GM20431 (cell line): ENCODE data around the gene NETO2.
"Not testable (repeated sequence)": the region's sequence is repeated elsewhere in the genome, so short reads cannot be mapped to it uniquely, and the experiment has no call there.

ENCODE experiments used
- in situ Hi-C: fragments of 300-500 bp; cut with MseI, MboI; formaldehyde crosslinking; loops from one replicate; pipeline ENCODE4 v1.15.0; 2020; ENCODE audit warnings: low sequenced_read_pairs; ENCODE audit not compliant: unreplicated experiment

The NETO2 gene

DNA sequence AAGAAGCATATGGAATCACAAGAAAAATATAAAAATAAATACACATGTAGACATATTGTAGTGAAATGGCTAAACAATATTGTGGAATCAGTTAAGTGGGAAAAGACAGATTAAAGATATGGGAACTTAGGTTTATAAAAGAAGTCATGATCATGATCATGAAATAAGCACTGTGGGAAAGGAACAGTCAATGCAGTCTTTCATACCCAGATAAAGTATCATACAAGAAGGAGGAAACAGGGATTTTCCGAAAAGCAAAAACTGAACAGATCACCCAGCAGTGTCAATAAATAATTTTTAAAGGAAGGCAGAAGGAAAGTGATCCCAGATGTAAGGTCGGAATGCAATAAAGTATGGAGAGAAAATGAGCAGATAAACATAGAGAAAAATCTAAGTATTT lies 71.6 kb downstream of the NETO2 start:
- in situ Hi-C loops = no loop called here

DNA sequence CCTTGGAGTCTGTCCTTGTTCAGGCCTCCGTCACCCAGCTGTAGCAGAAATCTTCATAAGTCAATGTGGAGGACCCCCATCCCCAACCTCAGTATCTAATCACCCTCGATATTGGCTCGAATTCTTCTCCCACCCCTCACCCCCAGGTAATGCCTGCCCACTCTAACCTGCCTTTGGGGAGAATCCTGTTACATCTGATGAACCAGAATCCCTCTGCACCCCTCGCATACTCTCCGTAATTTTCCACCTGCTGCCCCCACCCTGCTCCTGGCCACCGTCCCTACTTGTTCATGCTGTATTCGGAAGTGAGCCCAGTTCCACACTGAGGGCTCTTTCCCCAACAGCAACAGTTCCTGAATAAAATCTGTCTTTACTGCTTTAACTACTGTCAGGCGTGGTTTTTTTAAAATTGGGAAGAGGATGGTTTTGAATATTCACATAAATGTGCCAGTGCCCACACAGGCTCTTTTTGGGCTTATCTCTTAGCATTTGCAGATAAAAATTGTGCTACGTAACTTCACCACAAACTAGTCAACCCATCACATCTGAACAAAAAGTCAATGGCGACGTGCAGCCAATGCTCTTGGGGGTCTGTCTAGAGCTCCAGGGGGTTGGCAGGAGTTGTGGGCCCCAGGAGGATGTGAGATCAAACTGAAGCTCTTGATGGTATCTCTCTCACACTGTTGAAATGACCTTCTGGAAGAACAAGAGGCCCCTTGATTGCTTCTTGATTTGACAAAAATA lies 73.7 kb downstream of the NETO2 start:
- in situ Hi-C loops = no loop called here

DNA sequence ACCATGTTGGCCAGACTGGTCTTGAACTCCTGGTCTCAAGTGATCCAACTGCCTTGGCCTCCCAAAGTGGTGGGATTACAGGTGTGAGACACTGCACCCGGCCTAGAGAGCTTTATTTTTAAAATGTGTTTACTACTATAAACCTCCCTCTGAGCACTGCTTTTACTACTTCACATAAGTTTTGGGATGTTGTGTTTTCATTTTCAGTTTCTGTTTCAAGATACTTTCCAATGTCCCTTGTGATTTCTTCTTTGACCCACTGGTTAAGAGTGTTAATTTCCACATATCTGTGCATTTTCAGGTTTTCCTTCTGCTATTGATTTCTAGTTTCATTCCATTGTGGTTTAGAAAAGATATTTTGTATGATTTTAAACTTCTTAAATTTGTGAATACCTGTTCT lies 74.4 kb downstream of the NETO2 start:
- in situ Hi-C loops = no loop called here

DNA sequence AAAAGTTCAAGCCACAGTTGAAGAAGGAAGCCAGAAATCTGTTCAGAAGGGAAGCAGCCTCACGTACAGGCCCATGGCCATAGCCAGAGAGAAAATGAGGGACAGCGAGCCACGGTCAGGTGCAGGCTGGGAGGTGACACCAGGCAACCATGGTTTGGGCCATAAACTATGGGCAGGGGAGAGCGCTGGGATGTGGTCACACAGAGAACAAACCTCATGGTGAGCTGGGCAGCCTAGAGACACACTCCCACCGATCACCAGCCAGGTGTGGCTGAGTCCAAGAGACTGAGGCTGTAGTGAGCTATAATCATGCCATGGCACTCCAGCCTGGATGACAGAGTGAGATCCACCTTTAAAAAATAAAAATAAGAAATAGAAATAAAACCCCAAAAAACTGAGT lies 76.5 kb downstream of the NETO2 start:
- in situ Hi-C loops = no loop called here

DNA sequence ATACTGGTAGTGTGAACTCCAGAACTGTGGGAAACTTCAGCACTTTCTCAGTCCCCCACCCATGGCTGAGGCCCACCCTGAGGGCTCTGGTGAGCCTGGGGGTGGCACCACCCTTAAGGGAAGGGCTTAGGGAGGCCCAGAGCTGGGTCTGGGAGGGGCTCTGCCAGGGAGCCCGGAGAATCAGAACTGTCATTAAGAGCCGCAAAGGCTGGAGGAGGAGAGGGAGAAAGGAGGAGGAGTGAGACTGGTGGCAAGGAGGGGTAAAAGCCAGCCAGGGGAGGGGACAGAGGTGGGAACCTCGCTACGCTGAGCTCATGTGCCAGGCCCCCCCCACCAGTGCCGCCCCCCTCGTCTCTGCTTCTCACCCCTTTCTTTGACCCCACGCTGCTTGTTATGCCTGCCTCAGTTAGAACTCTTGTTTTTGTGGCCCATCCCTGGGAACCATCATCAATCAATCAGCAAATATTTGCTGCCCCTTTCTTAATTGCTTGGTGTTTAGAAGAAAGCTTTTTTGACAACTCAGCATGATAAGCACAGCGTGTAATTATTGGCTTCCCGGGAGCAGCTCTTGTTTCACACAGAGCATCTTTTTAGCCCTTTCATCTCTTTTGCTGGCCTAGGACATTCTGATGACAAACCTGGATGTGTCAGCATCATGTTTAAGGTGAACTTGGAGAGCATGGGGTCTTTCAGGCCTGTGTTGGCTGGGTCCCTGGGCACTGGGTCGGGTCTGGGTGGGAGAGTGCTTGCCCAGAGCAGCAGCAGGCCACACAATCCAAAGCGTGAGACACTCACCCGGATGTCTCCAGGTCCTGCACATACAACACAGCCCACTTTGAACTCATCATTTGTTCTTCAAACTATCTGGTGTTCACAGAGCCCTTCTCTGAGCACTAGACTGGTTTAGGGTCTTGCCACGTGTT lies 77.7 kb downstream of the NETO2 start:
- in situ Hi-C loops = no loop called here

DNA sequence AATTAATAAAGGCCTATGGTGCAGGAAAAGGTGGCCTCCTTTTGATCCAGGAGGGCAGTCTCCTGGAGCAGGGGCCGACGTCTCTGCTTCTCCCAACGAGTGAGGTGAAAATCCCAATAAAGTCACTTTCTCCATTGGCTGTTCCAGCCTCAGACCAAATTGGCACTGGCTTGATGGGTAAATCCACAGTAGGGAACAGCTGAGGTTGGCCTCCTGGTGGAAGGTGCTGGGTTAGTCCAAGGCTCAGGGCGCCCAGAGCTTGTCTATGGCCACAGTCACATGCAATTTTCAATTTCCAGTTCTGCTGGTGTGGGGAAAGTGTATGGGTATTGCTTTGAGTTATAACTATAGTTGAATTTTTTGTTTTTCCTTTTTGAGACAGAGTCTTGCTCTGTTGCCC lies 79.0 kb downstream of the NETO2 start:
- in situ Hi-C loops = no loop called here

DNA sequence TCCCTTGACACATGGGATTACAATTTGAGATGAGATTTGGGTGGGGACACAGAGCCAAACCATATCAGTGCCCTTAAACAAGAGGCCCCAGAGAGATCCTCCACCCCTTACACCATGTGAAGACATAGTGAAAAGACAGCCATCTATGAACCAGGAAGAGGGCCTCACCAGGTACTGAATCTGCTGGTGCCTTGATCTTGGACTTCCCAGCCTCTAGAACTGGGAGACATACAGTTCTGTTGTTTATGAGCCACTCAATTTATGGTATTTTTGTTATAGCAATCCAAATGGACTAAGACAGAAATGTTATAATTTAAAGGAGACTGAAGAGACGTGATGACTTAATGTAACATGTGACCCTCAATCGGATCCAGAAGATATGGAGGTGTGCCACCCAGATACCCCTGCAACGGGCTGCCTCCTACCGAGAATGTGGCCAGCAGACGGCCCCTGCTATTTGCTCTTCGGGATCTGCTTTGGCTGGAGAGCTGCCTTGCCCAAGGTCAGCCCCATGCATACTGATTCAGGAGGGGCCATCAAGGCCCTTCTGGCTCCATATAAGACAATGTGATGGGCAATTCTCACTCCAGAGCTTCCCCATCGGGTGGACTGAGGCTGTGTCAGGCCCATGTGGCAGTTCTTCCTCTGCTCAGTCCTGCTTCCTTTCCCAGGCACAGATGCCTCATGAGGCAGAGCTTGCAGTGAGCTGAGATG lies 80.6 kb downstream of the NETO2 start:
- in situ Hi-C loops = no loop called here

DNA sequence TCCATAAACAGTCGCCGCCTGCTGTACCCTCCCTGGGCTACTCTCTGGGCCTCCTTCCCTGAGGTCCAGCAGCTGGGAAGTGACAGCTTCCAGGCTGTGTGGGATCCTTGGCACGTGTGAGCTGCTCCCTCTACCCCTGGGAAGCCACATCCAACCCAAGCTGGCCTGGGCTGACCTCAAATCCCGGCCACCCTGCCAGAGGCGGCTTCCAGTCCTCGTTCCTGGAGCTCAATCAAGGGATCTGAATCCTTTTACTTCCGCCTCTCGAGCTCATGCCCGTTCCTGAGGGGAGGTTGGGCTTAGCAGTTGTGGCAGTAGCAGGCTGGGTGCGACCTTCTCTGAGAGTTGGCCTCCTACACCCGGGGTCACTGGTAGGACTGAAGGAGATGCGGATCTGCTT lies 82.5 kb downstream of the NETO2 start:
- in situ Hi-C loops = no loop called here

DNA sequence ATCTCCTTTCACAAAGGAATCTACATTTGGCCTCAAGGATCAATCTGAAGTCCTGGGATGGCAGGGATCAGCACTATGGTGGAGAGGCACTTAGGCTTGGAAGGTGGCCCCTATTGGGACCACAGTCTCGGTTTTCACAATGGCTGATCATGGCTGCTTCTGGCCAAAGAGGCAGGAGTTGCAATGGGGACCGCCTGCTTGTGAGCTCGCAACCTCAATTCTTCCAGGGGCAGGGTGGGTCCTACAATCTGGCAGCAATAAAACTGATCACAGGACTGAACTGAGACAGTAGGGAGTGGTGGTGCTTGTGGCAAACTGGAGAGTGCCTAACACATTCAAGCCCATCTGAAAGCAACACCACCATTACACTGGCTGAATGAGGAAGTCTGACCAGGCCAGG lies 83.1 kb downstream of the NETO2 start:
- in situ Hi-C loops = no loop called here

DNA sequence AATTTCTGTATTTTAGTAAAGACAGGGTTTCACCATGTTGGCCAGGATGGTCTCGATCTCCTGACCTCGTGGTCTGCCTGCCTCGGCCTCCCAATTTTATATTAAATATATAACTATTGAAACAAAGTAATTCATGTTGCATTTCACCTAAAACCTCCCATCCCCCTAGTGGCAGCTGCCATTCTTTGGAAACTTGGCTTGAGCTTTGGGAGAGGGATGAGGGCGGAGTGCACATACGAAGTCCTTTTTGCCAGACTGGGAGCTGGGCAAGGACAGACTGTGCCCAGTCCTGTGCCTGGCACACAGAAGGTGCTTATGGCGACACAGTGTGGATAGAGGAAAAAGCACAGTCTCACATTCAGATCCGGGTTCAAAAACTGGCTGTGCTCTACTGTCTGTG lies 83.8 kb downstream of the NETO2 start:
- in situ Hi-C loops = no loop called here

DNA sequence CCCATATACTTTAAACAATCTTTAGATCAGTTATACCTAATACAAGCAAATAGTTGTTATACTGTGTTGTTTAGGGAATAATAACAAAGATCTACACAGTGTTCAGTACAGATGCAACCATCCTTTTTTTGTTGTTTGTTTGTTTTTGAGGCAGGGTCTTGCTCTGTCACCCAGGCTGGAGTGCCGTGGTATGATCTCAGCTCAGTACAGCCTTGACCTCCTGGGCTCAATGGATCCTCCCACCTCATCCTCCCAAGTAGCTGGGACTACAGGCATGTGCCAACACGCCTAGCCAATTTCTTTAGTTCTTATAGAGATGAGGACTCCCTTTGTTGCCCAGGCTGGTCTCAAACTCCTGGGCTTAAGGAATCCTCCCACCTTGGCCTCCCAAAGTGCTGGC lies 84.6 kb downstream of the NETO2 start:
- in situ Hi-C loops = not testable (repeated sequence)

DNA sequence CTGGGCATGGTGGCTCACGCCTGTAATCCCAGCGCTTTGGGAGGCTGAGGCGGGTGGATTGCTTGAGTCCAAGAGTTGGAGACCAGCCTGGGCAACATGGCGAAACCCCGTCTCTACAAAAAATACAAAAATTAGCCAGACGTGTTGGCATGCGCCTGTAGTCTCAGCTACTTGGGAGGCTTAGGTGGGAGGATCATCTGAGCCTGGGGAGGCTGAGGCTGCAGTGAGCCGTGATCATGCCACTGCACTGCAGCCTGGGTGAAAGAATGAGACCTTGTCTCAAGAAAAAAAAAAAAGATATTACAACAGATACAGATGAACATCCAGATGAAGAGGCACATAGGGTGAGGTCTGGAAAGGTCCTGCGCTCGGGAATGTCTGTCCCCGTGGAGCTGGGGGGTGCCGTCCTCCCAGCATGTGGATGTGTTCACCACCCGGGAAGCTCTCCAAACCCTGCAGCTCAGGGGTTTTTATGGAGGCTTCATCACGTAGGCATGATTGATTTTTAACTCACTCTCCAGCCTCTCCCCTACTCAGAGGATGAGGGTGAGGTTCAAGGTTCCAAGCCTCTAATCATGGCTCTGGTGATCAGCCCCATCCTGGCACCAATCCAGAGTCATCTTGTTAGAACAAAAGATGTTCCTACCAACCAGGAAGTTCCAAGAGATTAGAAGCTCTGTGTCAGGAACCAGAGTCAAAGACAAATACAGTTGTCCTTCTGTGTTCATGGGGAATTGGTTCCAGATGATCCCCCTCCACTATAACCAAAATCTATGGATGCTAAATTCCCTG lies 85.3 kb downstream of the NETO2 start:
- in situ Hi-C loops = no loop called here

DNA sequence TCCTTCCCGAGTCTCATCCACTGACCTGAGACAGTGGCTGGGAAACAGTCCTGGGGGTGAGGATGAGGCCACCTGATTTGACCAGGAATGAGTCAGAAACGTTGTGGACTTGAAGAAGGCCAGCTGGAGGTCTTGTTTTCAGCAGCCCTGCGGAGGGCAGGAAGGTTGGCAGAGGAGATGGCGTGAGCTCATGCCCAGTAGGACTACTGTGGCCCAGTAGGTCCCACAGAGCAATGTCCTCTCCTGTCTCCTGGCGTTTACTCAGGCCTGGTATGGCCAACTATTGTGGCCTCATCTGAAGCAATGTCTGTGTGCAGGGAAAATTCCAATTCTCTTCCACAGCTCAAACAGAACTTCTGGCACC lies 86.1 kb downstream of the NETO2 start:
- in situ Hi-C loops = no loop called here

DNA sequence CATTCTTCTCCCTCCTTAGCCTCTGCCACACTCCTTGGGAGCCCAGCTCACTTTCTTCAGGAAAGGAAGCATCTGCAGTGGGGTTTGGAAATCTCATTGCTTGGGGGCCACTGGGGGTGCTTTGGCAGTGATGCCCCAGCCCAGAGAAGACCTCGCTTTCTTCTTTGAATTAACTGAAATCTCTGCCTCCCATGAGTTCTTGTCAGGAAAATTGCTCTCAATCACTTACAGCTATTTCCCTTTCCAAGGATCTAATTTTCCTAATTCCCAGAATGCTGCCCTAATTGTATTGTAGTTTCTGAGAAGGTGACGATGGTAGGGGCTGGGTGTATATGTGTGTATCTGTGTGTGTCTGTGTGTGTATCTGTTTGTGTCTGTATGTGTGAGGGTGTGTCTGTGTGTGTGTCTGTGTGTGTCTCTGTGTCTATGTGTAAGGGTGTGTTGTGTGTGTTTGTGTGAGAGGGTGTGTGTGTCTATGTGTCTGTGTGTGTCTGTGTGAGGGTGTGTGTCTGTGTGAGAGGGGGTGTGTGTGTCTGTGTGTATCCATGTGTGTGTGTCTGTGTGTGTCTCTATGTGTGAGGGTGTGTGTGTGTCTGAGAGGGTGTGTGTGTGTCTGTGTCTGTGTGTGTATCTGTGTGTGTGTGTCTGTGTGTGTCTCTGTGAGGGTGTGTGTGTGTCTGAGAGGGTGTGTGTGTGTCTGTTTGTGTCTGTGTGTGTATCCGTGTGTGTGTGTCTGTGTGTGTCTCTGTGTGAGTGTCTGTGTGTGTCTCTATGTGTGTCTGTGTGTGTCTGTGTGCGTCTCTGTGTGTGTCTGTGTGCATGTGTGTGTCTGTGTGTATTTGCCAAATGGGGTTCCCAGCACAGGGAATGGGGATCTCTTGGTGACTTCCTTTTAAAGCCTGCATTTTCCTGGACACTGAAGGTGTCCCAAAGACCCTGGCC lies 86.8 kb downstream of the NETO2 start:
- in situ Hi-C loops = no loop called here

DNA sequence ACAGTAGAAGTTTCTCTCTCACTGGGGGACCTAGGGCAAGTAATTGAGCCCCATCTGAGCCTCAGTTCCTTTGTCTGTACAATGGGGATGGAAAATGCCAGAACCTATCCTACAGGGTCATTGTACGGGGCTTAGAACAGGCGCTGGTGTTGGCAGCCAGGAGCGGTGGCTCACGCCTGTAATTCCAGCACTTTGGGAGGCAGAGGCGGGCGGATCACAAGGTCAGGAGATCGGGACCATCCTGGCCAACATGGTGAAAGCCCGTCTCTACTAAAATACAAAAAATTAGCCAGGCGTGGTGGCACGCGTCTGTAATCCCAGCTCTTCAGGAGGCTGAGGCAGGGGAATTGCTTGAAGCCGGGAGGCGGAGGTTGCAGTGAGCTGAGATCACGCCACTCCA lies 87.7 kb downstream of the NETO2 start:
- in situ Hi-C loops = not testable (repeated sequence)

DNA sequence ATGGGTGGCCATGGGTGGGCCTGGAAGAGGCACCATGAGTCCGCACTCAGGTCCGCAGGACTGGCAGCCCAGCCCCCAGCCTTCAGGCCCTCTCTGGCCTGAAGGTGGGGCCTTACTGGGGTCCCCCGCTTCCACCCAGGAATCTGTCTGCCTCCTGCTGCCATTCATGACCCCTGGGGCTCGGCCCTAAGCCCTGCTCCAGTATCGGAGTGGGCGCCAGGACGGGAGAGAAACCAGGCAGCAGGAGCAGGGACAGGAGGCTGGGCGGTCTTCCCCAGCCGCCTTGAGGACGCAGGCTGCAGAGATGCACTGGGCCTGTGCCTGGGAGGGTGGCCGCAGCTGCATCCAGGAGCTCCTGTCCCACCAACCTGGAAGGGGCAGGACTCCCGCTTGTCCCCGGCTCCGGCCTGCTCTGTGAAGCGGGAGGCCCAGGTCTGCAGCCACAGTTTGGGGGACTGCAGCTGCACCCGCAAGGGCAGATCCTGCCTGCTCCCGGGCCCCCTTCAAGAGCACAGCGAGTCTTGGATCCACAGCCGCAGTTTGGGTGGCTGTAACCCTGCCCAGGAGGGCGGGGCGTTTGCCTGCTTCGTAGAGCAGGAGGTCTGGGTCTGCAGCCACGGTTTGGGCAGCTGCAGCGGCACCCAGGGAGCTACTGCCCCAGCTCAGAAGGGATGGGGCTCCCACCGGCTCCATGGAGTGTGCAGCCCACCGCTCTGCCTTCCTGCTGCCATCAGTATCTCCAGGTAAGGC lies 88.4 kb downstream of the NETO2 start:
- in situ Hi-C loops = no loop called here

DNA sequence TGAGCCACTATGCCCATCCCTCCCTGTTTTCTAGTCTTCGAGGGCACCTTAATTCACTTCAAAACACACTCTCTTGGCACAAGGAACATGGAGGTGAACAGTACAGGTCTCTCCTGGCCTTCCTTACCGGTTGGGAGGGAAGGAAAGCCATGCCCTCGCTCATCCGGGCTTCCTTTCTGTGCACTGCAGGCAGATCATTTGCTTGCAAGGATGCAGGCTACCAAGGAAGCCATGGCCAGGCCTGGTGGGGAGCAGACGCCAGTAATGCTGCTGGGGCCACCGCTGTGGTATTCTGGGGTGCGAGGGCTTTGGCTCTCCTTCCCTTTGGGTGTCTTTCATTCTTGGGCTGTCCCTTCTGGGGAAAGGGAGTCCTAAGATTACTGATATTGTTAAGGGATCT lies 89.4 kb downstream of the NETO2 start:
- in situ Hi-C loops = no loop called here

DNA sequence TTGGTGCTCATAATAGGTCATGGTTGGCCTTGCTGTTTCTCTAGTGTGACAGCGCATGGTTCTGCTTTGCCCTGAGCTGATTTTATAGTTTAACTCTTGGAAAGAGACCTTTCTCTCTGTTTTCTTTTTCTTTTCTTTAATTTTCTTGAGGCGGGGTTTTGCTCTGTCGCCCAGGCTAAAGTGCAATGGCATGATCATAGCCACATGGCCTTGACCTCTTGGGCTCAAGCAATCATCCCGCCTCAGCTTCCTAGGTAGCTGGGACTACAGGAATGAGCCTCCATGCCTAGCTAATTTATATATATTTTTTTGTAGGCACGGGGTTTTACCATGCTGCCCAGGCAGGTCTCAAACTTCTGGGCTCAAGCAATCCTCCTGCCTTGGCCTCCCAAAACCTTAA lies 89.8 kb downstream of the NETO2 start:
- in situ Hi-C loops = no loop called here
